Neural crest cell (in vitro differentiated cells): ENCODE measurements around the gene RABGAP1. TPM values are rescaled to one million over a fixed set of nuclear protein-coding genes. Genes with fewer than 3 reads are reported as not detected.

Experiments used
- DNase-seq: peaks from one replicate; pipeline ENCODE4 v3.0.0; 2021; ENCODE audit warnings: low read depth, mixed read lengths, low spot score
- H3K27ac Mint-ChIP-seq: one replicate; pipeline ENCODE4 v1.8.0; 2021; ENCODE audit warnings: mild to moderate bottlenecking, mixed read lengths; ENCODE audit not compliant: unreplicated experiment
- H3K27me3 Mint-ChIP-seq: 2 replicates; pipeline ENCODE4 v1.8.0; 2021; ENCODE audit warnings: low read depth, mild to moderate bottlenecking, mixed read lengths
- H3K36me3 Mint-ChIP-seq: 2 replicates; pipeline ENCODE4 v1.8.0; 2021; ENCODE audit warnings: low read depth, mild to moderate bottlenecking, mixed read lengths
- H3K4me1 Mint-ChIP-seq: 2 replicates; pipeline ENCODE4 v1.8.0; 2021; ENCODE audit warnings: mixed read lengths
- H3K4me3 Mint-ChIP-seq: one replicate; pipeline ENCODE4 v1.8.0; 2021; ENCODE audit warnings: mild to moderate bottlenecking, mixed read lengths
- H3K9me3 Mint-ChIP-seq: 2 replicates; pipeline ENCODE4 v1.8.0; 2021; ENCODE audit warnings: mixed read lengths
- CTCF ChIP-seq: fragments of 200-600 bp; sonication (generic); conservative IDR thresholded peaks from 2 replicates; pipeline ENCODE4 v1.5.0; 2021; ENCODE audit warnings: antibody characterized with exemption, mild to moderate bottlenecking
- total RNA-seq: library from RNA; stranded (reverse); gene quantifications from 2 replicates; pipeline ENCODE4 v1.2.1, GENCODE V29; 2021

Gene RABGAP1
- total RNA-seq, 1 donor from 2014 or later = 59.5 TPM

GRCh38 chr9:123028136-123028535, 87.3 kb downstream of the RABGAP1 start:
- no peak overlapping the region for H3K4me3 Mint-ChIP-seq
- DNase-seq = no peak
- no peak for TF ChIP-seq CTCF
- no peaks in the 10 kb centered on the region for H3K9me3 Mint-ChIP-seq
- peaks cover 3% of the 10 kb centered on the region for H3K36me3 Mint-ChIP-seq
- peaks cover 13% of the 10 kb centered on the region for H3K4me1 Mint-ChIP-seq
- H3K27ac Mint-ChIP-seq = no peak overlapping the region
- no peaks in the 10 kb centered on the region for H3K27me3 Mint-ChIP-seq

GRCh38 chr9:123028973-123029372, 88.2 kb downstream of the RABGAP1 start:
- H3K9me3 Mint-ChIP-seq = no peaks in the 10 kb centered on the region
- no peak overlapping the region for H3K4me3 Mint-ChIP-seq
- H3K4me1 Mint-ChIP-seq = peaks cover 22% of the 10 kb centered on the region
- peaks cover 3% of the 10 kb centered on the region for H3K36me3 Mint-ChIP-seq
- no peak for DNase-seq
- no peak overlapping the region for H3K27ac Mint-ChIP-seq
- H3K27me3 Mint-ChIP-seq = no peaks in the 10 kb centered on the region
- TF ChIP-seq CTCF = no peak

GRCh38 chr9:123031963-123032362, 91.1 kb downstream of the RABGAP1 start:
- Mint-ChIP-seq H3K36me3 (no peaks in the 10 kb centered on the region), H3K9me3 (no peaks in the 10 kb centered on the region), H3K4me3 (no peak overlapping the region), H3K4me1 (peaks cover 28% of the 10 kb centered on the region), H3K27ac (no peak overlapping the region), H3K27me3 (no peaks in the 10 kb centered on the region)
- no peak for TF ChIP-seq CTCF
- DNase-seq = no peak

- no peak for TF ChIP-seq CTCF
- peaks cover 28% of the 10 kb centered on the region for H3K4me1 Mint-ChIP-seq
- peak within 1 kb of the TSS; percentile 50 for H3K4me3 Mint-ChIP-seq
- no peak for DNase-seq
- no peaks in the 10 kb centered on the region for H3K9me3 Mint-ChIP-seq
- H3K27ac Mint-ChIP-seq = peak within 1 kb of the TSS; percentile 88
- H3K27me3 Mint-ChIP-seq = no peaks in the 10 kb centered on the region
- H3K36me3 Mint-ChIP-seq = no peaks in the 10 kb centered on the region
These were observed 92.5 kb downstream of the RABGAP1 start, which contains the start of gene GPR21 for GRCh38 chr9:123033352-123033751. TSS of gene GPR21 (plus strand) at chr9:123033667. CDS start at chr9:123034567, 900 bp downstream.

GRCh38 chr9:123033864-123034601, 93.2 kb downstream of the RABGAP1 start:
- H3K4me3 Mint-ChIP-seq = no peak overlapping the region
- no peaks in the 10 kb centered on the region for H3K36me3 Mint-ChIP-seq
- no peak for TF ChIP-seq CTCF
- peaks cover 28% of the 10 kb centered on the region for H3K4me1 Mint-ChIP-seq
- DNase-seq = no peak
- peak overlapping the region; percentile 59 for H3K27ac Mint-ChIP-seq
- no peaks in the 10 kb centered on the region for H3K9me3 Mint-ChIP-seq
- H3K27me3 Mint-ChIP-seq = no peaks in the 10 kb centered on the region
